ENCODE data around the gene ARHGAP19. TPM values are rescaled to one million over a fixed set of nuclear protein-coding genes. Genes with fewer than 3 reads are reported as not detected.

The ARHGAP19 gene
- polyA plus RNA-seq, 1 of the 3 experiments (the other 2 are of a cell fraction) = 3.8 TPM

- Histone ChIP-seq H4K20me1 (ENCODE audit: insufficient read depth) (no peaks in the 10 kb centered on the region), H3K4me2 (no peak overlapping the region), H3K36me3 (replicated peaks in 1 of 2; ENCODE audit: control insufficient read depth in 1 of 2, insufficient read depth in 2 of 2, low read length in 1 of 2) (peaks cover 0 to 3% of the 10 kb centered on the region in 2 experiments), H3K4me3 (ENCODE audit: low read depth in 2 of 2, low read length in 1 of 2) (no peak overlapping the region), H3K9me2 (no peaks in the 10 kb centered on the region), H3K27ac (ENCODE audit: low read depth in 2 of 2, low read length in 1 of 2) (no peak overlapping the region), H3F3A (replicated peaks; ENCODE audit: insufficient read depth) (no peaks in the 10 kb centered on the region), H3K79me2 (ENCODE audit: insufficient read depth) (no peaks in the 10 kb centered on the region), H3K9me3 (no peaks in the 10 kb centered on the region), H3K27me3 (ENCODE audit: insufficient read depth) (no peaks in the 10 kb centered on the region), H2AFZ (ENCODE audit: low read depth) (no peak overlapping the region), H3K4me1 (ENCODE audit: control insufficient read depth in 1 of 2, insufficient read depth in 2 of 2, low read depth in 1 of 2, low read length in 1 of 2) (no peaks in the 10 kb centered on the region), H3K9ac (no peak overlapping the region)
- POLR2A ChIA-PET = no interaction called here
- DNase-seq = no peak
- CTCF ChIA-PET = interaction anchor here (0.7 to 7.3 kb wide), 30 partner anchors 8 to 390 kb away, joined by 3 to 105 read pairs (median 6); no protein-coding TSS in a partner anchor
- TF ChIP-seq TEAD4 (IDR thresholded peaks at IDR 0.05; ENCODE audit: borderline replicate concordance, insufficient read depth) (no peak), EZH2phosphoT487 (IDR thresholded peaks at IDR 0.05; ENCODE audit: borderline replicate concordance, low read depth) (no peak), FOXJ3 (CRISPR knock-in tag; IDR thresholded peaks at IDR 0.05) (no peak), SIN3A (IDR thresholded peaks at IDR 0.05; ENCODE audit: borderline replicate concordance, low read depth, low read length) (no peak), RAD21 (IDR thresholded peaks at IDR 0.05; ENCODE audit: low read length) (no peak), TCF12 (IDR thresholded peaks at IDR 0.05) (no peak), SMC3 (IDR thresholded peaks at IDR 0.05; ENCODE audit: low read depth, low read length) (no peak), MAX (IDR thresholded peaks at IDR 0.05; ENCODE audit: low read depth) (no peak), NRF1 (IDR thresholded peaks at IDR 0.05; ENCODE audit: low read depth, low read length) (no peak), USF1 (IDR thresholded peaks at IDR 0.05; ENCODE audit: borderline replicate concordance, low read depth) (no peak), EP300 (IDR thresholded peaks at IDR 0.05; ENCODE audit: borderline replicate concordance in 1 of 2, low read depth in 1 of 2, low read length in 1 of 2) (no peak), JUND (IDR thresholded peaks at IDR 0.05) (no peak), FOSL2 (IDR thresholded peaks at IDR 0.05; ENCODE audit: borderline replicate concordance, low read depth) (no peak), RXRA (IDR thresholded peaks at IDR 0.05; ENCODE audit: borderline replicate concordance, low read depth) (no peak), MEF2A (IDR thresholded peaks at IDR 0.05; ENCODE audit: borderline replicate concordance, low read depth) (no peak), CHD2 (IDR thresholded peaks at IDR 0.05; ENCODE audit: low read length, partially characterized antibody) (no peak), YY1 (IDR thresholded peaks at IDR 0.05; ENCODE audit: low read depth) (no peak)
- TF ChIP-seq, protein P1, sequence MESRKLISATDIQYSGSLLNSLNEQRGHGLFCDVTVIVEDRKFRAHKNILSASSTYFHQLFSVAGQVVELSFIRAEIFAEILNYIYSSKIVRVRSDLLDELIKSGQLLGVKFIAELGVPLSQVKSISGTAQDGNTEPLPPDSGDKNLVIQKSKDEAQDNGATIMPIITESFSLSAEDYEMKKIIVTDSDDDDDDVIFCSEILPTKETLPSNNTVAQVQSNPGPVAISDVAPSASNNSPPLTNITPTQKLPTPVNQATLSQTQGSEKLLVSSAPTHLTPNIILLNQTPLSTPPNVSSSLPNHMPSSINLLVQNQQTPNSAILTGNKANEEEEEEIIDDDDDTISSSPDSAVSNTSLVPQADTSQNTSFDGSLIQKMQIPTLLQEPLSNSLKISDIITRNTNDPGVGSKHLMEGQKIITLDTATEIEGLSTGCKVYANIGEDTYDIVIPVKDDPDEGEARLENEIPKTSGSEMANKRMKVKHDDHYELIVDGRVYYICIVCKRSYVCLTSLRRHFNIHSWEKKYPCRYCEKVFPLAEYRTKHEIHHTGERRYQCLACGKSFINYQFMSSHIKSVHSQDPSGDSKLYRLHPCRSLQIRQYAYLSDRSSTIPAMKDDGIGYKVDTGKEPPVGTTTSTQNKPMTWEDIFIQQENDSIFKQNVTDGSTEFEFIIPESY (IDR thresholded peaks at IDR 0.05; ENCODE audit: borderline replicate concordance, low read depth) = no peak
- 89% methylated on average over 4 of the region's 4 CpGs for WGBS (ENCODE audit: low lambda C conversion rate)
Observed at GRCh38 chr10:97235353-97235752, 57.1 kb downstream of the ARHGAP19 start.
